COLO668 (cell line): ENCODE data around the gene ADTRP.

Experiments
- DNase-seq: peaks from one replicate; lab custom pipeline; 2025; ENCODE audit not compliant: unreplicated experiment; lab: John Stamatoyannopoulos, UW

The ADTRP gene

DNA sequence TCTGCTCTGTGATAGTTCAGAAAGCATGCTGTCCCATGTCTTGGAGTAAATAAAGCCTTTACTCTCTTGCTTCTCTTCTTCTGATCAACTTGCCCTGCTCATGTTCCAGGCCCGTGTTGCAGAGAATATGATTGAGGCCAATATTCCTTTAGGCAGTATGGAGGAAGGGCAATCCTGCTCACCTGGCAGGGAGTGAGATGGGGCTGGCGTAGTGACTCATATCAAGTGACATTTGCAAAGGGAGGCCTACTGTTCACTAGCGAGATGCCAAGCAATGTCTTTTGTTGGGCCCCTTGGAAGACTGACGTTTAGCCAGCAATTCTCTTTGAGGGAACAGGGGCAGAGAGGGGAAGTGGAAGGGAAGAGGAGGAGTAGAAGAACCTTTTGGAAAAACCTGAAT, 19.7 kb downstream of the ADTRP start:
- DNase-seq = no peak

DNA sequence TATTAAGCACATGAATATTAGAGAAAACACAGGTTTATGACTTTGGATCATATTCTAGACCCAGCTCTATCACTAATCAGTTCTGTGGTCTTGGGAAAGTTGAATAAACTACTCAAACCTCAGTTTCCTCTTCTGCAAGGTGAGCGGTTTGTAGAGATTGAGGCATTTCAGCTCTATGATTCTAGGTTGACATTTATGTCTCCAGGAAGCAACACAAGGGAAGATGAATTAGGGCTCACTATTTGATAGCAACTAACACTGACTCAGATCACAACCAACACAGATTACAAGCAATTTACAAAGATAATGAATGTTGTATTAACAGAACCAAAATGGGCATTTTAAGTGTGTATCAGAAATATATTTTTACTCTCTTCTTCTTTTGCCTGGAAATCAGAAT, 21.9 kb downstream of the ADTRP start:
- no peak for DNase-seq

DNA sequence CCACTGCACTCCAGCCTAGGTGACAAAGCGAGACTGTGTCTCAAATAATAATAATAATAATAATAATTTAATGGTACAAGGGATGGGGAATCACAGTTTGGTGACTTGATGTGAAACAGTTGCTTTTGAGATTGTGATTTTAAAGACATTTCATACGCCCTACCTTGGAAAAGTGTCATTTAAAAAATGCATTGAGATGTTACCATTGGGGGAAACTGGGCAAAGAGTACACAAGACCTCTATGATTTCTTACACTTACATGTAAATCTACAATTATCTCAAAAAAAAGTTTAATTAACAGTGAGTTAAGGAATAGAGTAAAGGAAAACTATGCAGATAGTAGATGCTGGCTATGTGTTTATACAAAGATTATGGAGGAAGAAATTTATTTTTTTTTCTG, 22.3 kb downstream of the ADTRP start:
- no peak for DNase-seq

DNA sequence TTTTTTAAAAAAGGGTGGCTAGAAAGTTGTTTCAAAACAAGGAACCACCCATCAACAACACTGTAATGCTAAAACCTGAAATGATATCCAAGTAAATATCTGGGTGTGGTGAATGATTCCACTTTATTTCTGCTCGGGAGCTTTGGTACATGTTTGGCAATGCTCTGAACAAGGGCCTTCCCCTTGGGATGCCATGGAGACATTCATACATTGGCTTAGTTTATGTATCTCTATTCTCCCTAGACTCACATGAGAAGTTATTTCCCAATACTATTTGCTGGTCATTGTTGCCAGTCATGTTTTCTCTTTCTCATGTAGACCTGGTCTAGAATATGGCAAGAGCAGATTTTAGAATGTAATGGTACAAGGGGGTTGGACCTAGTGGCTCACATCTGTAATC, 22.9 kb downstream of the ADTRP start:
- no peak for DNase-seq

DNA sequence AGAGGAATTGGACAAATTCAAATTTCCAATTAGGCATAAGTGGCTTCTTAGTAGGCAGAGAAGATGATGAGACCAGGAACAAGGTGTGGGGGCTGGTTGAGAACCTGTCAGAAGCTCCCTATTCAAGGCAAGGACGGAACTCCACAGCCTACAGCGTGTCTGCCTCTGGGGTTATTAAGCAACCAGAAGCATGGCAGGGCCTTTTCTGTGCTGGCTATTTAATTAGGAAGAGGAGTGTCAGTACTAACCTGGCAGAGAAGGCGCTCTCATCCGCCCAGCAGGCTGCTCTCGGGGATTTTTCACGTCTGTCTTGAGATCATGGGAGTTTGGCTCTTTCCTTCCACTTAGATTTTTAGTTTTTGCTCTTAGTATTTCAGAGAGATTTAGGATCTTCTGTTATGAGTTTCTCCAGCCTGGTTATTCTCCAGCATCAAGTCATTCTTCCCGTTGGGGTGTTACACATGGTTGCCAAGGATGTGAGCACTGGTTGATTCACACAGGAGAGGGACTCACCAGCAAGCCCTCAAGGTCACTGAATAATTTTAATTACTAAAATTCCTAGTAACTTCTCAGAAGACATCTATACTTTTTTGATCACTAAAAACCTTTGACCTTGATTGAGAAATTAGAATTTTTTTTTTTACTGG, 23.9 kb downstream of the ADTRP start:
- no peak for DNase-seq

DNA sequence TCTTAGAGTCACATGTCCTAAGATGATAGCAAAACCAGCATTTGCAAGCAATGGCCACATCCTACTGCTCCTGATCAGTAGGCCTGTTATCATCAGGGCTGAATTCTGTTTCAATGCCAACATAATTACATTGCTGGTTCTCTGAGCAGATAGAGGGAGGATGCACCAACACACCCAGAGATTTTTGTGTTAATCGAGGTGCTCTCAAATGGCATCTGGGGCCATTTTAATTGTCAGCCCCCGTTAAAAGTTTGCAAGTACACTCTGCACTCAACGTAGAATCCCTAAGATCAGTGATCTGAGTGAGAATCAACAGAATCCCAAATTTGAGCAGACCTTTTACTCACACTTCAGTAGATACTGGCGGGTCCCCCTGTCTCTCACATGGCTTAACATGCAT, 24.8 kb downstream of the ADTRP start:
- no peak for DNase-seq

DNA sequence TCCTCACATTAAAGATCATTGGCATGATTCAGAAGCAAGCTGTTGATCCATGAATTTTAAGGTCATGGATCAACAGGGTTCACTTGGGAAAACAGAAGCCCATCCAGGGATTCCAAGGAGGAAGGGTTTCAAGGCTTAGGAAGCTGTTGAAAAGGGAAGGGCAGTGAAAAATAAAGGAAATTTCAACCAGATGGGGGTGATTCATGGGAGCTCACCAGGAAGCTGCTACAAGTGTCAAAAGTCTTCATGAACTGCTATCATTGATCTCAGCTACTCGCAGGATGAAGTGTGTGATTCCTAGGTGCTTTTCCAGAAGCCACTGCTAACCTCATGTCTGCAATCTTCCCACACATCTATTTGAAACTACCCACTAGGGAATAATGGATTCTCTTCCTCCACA, 26.2 kb downstream of the ADTRP start:
- DNase-seq = no peak

DNA sequence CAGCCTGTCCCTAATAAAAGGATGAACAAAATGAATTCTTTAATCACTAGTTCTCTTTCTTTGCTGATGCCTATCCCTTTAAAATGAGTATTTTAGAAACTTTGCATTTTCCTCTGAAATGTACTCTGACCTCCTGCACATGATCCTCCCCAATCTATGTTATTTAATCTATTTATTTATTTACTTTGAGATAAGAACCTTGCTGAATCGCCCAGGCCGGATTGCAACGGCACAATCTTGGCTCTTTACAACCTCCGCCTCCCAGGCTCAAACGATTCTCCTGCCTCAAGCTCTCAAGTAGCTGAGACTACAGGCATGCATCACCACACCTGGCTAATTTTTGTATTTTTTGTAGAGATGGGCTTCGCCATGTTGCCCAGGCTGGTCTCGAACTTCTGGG, 27.9 kb downstream of the ADTRP start:
- DNase-seq = no peak

DNA sequence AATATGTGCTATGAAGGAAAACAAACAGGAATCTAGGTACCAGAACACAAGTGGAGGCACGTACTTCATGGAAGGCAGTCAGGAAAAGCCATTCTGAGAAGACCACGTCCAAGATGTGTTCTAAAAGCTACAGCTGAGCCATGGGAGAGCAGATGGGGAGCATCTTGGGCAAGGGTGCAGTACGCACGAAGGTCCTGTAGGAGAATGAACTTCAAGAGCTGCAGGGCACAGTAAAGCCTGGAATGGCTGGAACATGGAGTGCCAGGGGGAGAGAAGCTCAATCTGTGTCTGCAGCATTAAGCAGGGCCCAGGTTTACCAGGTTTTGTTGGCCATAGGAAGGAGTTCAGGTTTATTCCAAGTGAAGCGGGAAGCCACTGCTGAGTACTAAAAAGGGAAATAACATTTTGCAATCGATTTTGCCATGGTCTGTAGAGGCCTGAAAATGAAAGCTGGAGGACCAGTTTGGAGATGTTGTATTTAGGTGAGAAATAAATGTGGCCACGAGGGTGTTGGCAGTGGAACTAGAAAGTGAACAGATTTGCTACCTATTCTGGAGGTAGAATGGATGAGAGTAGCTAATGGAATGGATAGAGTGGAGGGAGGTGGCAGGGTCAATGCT, 29.9 kb downstream of the ADTRP start:
- no peak for DNase-seq

DNA sequence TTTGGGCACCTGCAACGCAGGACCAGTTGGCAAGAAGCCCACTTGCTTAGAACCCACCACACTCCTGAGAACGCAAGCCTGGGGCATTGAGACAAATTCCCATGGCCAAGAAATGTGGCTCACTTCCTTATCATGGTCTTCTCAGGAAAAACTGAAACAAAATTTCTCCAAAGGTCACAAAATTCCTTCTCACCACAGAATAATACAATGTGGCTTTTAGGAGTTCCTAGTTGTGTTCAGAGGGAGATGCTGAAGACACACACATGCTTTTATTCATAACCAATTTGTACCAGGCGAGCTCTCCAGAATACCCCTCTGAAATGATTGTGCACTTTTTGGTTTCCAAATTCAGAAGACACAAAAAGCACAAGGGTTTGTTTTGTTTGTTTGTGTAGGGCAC, 31.6 kb downstream of the ADTRP start:
- DNase-seq = no peak

DNA sequence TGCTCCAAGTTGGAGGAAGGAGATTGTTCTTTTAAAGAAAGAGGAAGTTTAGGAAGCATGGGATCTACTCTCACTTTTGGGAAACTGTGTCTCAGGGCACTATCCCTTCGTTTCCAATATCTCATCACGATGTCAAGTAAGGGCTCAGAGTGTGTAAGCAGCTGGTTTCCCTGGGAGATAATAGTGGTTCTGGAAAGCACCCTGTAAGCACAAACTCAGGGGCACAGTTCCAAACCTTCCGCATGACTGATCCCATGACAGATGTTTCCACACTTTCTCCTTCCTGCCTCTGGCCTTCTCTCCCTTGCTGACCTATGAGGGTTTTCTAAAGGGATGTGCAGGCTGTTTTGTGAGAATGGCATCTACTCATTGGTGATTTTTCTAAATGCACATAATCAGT, 33.9 kb downstream of the ADTRP start:
- DNase-seq = peak; percentile 1

DNA sequence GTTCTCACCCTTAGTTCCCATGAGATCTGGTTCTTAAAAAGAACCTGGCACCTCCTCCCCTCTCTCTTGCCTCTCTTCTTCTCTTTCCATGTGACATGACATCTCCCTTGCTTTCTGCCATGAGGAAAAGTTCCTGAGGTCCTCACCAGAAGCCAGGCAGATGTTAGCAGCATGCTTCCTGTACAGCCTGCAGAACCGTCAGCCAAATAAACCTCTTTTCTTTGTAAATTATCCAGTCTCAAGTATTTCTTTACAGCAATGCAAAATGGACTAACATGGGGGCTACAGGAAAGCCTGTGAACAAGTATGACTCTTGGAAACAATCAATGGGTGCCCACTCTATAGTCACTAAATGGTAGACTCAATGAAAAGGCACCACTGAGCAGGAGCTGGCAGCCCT, 34.5 kb downstream of the ADTRP start:
- DNase-seq = no peak

DNA sequence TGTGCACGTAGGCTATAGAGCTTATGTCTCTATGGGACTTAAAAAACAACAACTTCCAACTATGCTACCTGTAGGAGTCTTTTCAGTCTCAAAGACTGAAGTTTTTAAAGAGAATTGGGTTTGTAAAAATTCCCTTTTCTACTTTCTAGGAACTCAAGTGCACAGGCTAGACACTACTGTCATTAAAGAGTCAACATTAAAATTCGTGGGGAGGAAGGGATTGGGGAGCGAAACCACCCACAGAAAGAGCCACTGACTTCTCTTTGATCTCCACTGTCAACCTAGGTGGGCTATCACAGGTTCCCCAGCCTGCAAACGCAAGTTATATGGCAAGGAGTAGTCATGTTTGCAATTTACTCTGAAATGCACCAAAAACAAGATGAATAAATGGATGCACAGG, 37.7 kb downstream of the ADTRP start:
- no peak for DNase-seq

DNA sequence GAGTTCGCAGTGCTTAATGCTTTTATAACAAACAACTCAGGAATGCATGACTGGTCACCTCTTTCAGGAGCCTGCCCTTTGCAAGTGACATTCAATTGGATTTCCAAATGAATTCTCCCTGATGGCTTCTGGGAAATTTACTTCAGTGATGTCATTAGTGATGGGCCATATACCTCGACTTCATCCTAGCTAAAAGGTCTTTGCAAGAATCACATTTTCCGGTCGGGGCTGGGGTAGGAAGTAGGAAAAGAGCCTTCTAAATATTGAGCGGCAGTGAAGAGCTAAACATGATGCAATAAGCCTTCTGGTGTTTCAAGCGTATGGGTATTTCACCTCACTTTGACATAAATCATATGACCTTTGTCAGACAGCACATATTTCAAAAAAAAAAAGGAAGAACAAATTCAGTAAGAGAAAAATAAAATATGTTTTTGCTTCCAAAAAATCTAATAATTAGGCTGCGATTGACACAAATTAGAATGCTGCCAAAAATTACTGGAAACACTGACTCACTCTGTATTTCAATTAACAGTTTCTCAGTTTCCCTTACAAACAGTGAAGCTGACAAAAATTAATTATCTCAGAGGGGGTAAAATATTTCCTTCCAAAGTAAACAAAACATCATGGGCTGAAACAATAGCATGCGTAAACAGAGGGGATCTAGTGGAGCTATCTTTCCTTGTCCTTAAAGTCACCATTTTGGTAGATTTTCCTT, 39.8 kb downstream of the ADTRP start:
- DNase-seq = no peak

DNA sequence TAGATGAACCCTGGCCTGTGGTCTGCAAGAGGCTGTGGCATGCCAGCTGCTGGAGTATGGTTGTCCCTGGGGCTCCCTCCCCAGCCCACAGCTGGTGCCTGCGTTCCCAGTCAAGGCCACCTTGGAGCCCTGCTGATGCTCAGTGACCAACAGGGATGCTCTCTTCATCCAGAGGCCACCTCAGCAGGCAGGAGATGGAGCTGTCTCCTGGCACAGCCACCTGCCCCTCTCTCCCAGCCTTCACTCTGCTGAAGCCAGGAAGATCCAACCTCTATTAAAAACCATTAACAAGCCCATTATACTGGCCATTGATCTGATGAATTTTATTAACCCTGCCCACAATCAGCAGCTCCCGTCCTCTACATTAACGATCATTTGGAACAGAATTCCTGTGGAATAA, 40.4 kb downstream of the ADTRP start:
- DNase-seq = no peak

DNA sequence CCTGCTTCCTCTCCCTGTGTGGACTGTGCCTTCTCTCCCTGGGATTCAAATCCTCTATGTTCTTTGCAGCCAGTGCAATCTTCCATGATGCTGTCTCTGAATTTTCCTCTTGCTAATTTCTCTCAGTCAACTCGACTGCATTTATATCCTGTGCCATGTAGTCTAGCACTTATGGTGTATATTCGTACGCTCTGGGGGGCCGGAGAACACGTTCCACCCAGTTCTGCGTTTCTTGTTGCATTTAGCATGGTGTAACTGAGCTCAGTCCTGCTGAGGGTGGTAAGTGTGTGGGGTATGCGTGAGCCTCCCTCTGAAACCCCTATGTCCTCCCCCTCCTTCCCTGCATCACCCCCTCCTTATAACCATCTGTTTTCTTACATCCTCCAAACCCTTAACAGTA, 42.0 kb downstream of the ADTRP start:
- DNase-seq = no peak

DNA sequence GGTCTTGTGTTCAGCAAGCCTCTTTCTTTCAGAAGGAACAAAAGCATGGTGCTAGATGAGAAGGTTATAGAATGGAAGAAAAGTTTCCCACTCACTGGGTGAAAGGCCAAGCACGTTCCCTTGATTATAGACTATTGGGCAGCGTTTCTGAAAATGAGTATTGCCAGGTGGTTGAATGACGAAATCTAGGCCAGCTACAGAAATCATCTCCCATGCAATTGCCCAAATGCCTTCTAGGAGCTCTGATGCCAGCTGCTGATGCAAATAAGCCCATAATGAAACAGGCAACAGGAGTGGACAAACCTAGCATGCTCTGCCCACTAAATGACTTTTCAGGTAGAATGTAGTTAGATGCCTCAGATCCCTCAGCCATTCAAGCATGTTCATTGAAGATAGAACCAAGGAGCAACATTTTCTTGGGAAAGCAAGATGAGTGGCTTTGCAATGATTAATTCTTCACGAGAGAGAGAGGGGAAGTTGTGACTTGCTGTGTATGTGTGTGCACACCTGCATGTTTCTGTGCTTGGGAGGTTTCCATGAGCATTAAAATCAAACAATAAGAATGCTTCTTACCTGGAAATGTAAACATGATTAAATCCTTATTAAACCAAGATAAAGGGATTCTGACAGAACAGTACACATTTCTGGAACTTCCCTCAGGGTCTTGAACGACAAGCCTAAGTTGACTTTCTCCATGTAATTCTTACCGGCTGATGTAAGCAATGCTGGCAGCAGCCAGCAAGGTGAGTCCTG, 43.6 kb downstream of the ADTRP start:
- DNase-seq = no peak

DNA sequence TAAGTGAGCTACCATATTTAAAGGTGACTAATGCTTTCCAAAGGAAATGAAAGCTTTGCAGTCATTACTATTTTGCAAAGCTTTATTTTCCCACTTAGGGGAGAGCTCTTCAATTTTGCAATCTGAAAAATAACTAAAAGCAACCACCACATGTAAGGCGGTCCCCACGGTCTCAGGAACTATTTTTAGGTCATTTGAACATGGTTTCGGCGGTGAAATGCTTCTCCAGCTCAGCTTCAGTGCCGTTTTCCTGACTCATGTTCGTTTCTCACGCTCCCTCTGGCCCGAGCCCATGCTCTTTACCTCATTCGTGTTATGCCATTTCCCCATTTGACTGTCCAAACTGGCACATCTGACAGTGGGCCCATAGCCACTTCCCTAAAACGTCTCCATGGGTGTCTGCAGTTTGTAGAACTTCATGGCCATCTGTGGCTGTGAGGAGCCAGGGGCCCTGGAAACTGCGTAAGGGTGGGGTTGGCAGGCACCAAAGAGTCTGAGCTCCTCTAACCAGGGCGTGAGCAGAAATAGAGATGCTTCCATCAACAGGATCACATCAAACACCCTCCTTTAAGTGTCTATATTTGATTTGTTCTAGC, 46.5 kb downstream of the ADTRP start:
- DNase-seq = no peak

DNA sequence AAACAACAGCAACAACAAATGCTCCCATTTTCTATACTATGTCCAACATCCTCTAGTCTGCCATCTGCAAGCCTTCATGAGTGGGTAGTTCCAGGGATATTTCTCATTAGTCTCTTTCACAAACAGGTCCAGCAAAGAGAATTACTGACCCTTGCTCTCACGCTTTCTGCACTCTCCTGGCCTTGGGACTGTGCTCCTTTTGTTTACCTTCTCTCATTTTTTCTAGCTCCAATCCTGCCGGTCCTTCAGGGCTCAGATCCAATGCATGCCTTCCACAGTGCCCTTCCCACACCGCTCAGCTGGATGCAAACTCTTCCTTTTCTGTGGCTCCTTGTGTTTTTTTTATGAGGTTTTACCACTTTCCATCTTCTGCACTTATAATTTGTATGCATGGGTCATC, 47.2 kb downstream of the ADTRP start:
- DNase-seq = no peak

DNA sequence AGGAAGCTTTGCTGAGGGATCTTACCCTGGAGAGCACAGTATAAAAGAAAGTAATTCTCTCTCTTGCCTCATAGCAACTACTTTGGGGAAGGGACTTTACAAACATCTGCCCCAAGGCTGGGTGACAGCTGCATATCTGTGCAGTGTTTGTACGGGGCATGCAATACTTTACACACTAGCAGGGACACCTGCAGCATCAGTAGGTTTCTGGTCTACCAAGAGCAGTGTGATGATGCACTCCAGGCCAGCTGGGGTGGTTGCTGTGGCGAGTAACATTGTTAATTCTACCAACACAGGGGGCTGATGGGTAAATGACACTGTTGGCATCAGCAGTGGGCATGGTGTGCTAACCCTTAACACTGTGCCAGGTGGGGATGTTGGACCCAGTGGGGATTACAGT, 48.0 kb downstream of the ADTRP start:
- no peak for DNase-seq

DNA sequence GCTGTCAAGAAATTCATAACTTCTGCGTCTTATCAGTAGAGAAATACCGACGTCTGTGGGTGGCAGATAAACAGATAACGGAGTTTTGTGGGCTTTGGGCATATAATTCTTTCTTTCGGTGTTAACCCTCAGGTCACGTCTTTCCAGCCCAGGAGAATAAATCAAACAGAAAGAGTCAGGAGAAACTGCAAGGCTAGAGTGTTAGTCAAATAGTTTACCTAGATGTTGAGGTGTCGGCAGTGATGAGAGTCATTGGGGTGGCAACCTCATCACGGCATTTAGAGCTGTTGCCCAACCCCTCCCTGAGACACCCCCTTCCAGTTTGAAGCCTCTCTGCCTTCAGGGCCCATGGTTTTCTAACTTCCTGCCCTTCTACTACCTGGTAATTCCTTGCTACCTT, 49.5 kb downstream of the ADTRP start:
- DNase-seq = no peak
